ENCODE measurements around the gene MCEE. TPM values are rescaled to one million over a fixed set of nuclear protein-coding genes. Genes with fewer than 3 reads are reported as not detected.

The MCEE gene
- total RNA-seq, 1 donor from 2014 or later = 24.7 TPM

- no peaks in the 10 kb centered on the region for H3K36me3 ChIP-seq
- Mint-ChIP-seq H3K4me1 (peaks cover 13% of the 10 kb centered on the region), H3K9me3 (no peaks in the 10 kb centered on the region), H3K4me3 (peak overlapping the region; percentile 34), H3K27ac (peak overlapping the region; percentile 9), H3K27me3 (ENCODE audit: insufficient read depth, low read depth) (peaks cover 5% of the 10 kb centered on the region), H3K36me3 (peaks cover 10% of the 10 kb centered on the region)
- peaks cover 19% of the 10 kb centered on the region for H3K79me2 ChIP-seq (ENCODE audit: low read depth)
- no peaks in the 10 kb centered on the region for H4K20me1 ChIP-seq (ENCODE audit: low read depth)
- peaks cover 7% of the 10 kb centered on the region for H3K4me1 ChIP-seq
- H3F3A ChIP-seq (ENCODE audit: low read depth) = no peaks in the 10 kb centered on the region
- TF ChIP-seq EZH2phosphoT487 (IDR thresholded peaks at IDR 0.05) (no peak), CTCF (IDR thresholded peaks at IDR 0.05) (no peak), EZH2 (IDR thresholded peaks at IDR 0.05) (no peak)
- H3K9me3 ChIP-seq (ENCODE audit: low read depth) = no peaks in the 10 kb centered on the region
- H3K27me3 ChIP-seq = no peaks in the 10 kb centered on the region
- DNase-seq (ENCODE audit: low spot score) = no peak
- no peak overlapping the region for H3K4me2 ChIP-seq
- H3K27ac ChIP-seq = no peak overlapping the region
- H3K4me3 ChIP-seq = no peak overlapping the region
- no peak overlapping the region for H2AFZ ChIP-seq (replicated peaks)
- no peak overlapping the region for H3K9ac ChIP-seq
These were observed 56.6 kb downstream of the MCEE start for GRCh38 chr2:71073475-71073874.

- Mint-ChIP-seq H3K36me3 (peaks cover 10% of the 10 kb centered on the region), H3K27ac (no peak overlapping the region)
- H3K27me3 ChIP-seq = no peaks in the 10 kb centered on the region
These were observed 57.5 kb downstream of the MCEE start for GRCh38 chr2:71072492-71072891.

GRCh38 chr2:71071681-71072398 lies 58.2 kb downstream of the MCEE start:
- H3K4me1 ChIP-seq = peaks cover 12% of the 10 kb centered on the region
- peaks cover 8% of the 10 kb centered on the region for H3K27me3 Mint-ChIP-seq (ENCODE audit: insufficient read depth, low read depth)
- no peak overlapping the region for H3K4me3 Mint-ChIP-seq
- H3K4me2 ChIP-seq = no peak overlapping the region
- no peaks in the 10 kb centered on the region for H4K20me1 ChIP-seq (ENCODE audit: low read depth)
- no peaks in the 10 kb centered on the region for H3K36me3 ChIP-seq
- TF ChIP-seq CTCF (IDR thresholded peaks at IDR 0.05) (no peak), EZH2 (IDR thresholded peaks at IDR 0.05) (no peak), EZH2phosphoT487 (IDR thresholded peaks at IDR 0.05) (no peak)
- H3K27me3 ChIP-seq = no peaks in the 10 kb centered on the region
- H2AFZ ChIP-seq (replicated peaks) = no peak overlapping the region
- H3F3A ChIP-seq (ENCODE audit: low read depth) = no peaks in the 10 kb centered on the region
- DNase-seq (ENCODE audit: low spot score) = no peak
- H3K4me1 Mint-ChIP-seq = peaks cover 18% of the 10 kb centered on the region
- H3K9ac ChIP-seq = no peak overlapping the region
- peaks cover 8% of the 10 kb centered on the region for H3K36me3 Mint-ChIP-seq
- no peak overlapping the region for H3K27ac ChIP-seq
- H3K79me2 ChIP-seq (ENCODE audit: low read depth) = peaks cover 19% of the 10 kb centered on the region
- no peaks in the 10 kb centered on the region for H3K9me3 ChIP-seq (ENCODE audit: low read depth)
- H3K4me3 ChIP-seq = no peak overlapping the region
- H3K9me3 Mint-ChIP-seq = no peaks in the 10 kb centered on the region
- H3K27ac Mint-ChIP-seq = no peak overlapping the region

More at GRCh38 chr2:71072492-71072891, 57.5 kb downstream of the MCEE start:
- Mint-ChIP-seq H3K27me3 (ENCODE audit: insufficient read depth, low read depth) (peaks cover 8% of the 10 kb centered on the region), H3K4me1 (peaks cover 13% of the 10 kb centered on the region), H3K9me3 (no peaks in the 10 kb centered on the region), H3K4me3 (no peak overlapping the region)
- no peak overlapping the region for H3K4me2 ChIP-seq
- no peaks in the 10 kb centered on the region for H3K36me3 ChIP-seq
- no peaks in the 10 kb centered on the region for H3F3A ChIP-seq (ENCODE audit: low read depth)
- no peak for TF ChIP-seq EZH2 (IDR thresholded peaks at IDR 0.05)
- no peak for TF ChIP-seq CTCF (IDR thresholded peaks at IDR 0.05)
- TF ChIP-seq EZH2phosphoT487 (IDR thresholded peaks at IDR 0.05) = no peak
- no peak overlapping the region for H2AFZ ChIP-seq (replicated peaks)
- H3K79me2 ChIP-seq (ENCODE audit: low read depth) = peaks cover 19% of the 10 kb centered on the region
- no peak for DNase-seq (ENCODE audit: low spot score)
- H3K9ac ChIP-seq = no peak overlapping the region
- no peak overlapping the region for H3K27ac ChIP-seq
- peaks cover 9% of the 10 kb centered on the region for H3K4me1 ChIP-seq
- H3K9me3 ChIP-seq (ENCODE audit: low read depth) = no peaks in the 10 kb centered on the region
- H4K20me1 ChIP-seq (ENCODE audit: low read depth) = no peaks in the 10 kb centered on the region
- H3K4me3 ChIP-seq = no peak overlapping the region
